GM18499 (cell line): ENCODE measurements around the gene ZNF175.

Source experiments
- ATAC-seq: cut with Tn5 transposase; IDR thresholded peaks from one replicate; pipeline ENCODE4 v1.9.1; 2021; ENCODE audit warnings: moderate number of reproducible peaks; ENCODE audit not compliant: insufficient read depth, unreplicated experiment

The ZNF175 gene

GRCh38 chr19:51570962-51571575 is at the start of gene ZNF175:
ZNF175 (plus strand) TSS chr19:51571283; CDS start chr19:51573330, 2,047 bp downstream.
- ATAC-seq, result no peak

GRCh38 chr19:51521357-51521756 is 49.7 kb upstream of the ZNF175 start:
- ATAC-seq, result no peak

GRCh38 chr19:51521781-51522180 is 49.3 kb upstream of the ZNF175 start:
- no peak for ATAC-seq

- ATAC-seq, result no peak
These were observed 46.3 kb upstream of the ZNF175 start for GRCh38 chr19:51524666-51525264.

- ATAC-seq, result no peak
These were observed 45.4 kb upstream of the ZNF175 start for GRCh38 chr19:51525651-51526050.

GRCh38 chr19:51529301-51529700 is 41.8 kb upstream of the ZNF175 start:
- no peak for ATAC-seq

- ATAC-seq, result no peak
These were observed 40.5 kb upstream of the ZNF175 start for GRCh38 chr19:51530616-51531015.

- ATAC-seq, result no peak
These were observed 39.5 kb upstream of the ZNF175 start, which contains the start of gene SIGLEC6 for GRCh38 chr19:51531349-51532315. SIGLEC6 (minus strand) TSS chr19:51531670; CDS start chr19:51531648, 22 bp downstream.

- no peak for ATAC-seq
These were observed 35.5 kb upstream of the ZNF175 start for GRCh38 chr19:51535535-51535934.

- ATAC-seq, result no peak
These were observed 31.2 kb upstream of the ZNF175 start for GRCh38 chr19:51539821-51540366.

- no peak for ATAC-seq
These were observed 29.4 kb upstream of the ZNF175 start for GRCh38 chr19:51541458-51542357.

- no peak for ATAC-seq
These were observed 28.4 kb upstream of the ZNF175 start for GRCh38 chr19:51542699-51543098.

GRCh38 chr19:51544038-51544437 is 27.0 kb upstream of the ZNF175 start:
- no peak for ATAC-seq

- ATAC-seq, result no peak
These were observed 24.9 kb upstream of the ZNF175 start for GRCh38 chr19:51546107-51546649.

GRCh38 chr19:51546650-51547396 is 24.3 kb upstream of the ZNF175 start:
- ATAC-seq, result no peak

- no peak for ATAC-seq
These were observed 23.5 kb upstream of the ZNF175 start for GRCh38 chr19:51547397-51548212.

- ATAC-seq, result no peak
These were observed 22.9 kb upstream of the ZNF175 start for GRCh38 chr19:51548213-51548651.

GRCh38 chr19:51548891-51549305 is 22.2 kb upstream of the ZNF175 start:
- ATAC-seq, result no peak
